ENCODE results near the gene TAF5L. TPM values are rescaled to one million over a fixed set of nuclear protein-coding genes. Genes with fewer than 3 reads are reported as not detected.

Gene TAF5L
- total RNA-seq, 1 donor from 2014 or later, result 26.5 TPM

Other genes starting within 250 kb of the TAF5L start
- not detected in 2 replicates for gene ACTA1, start 192.0 kb downstream of the TAF5L start, total RNA-seq
- gene NUP133, start 117.8 kb downstream of the TAF5L start, total RNA-seq, result 39.2 and 56.2 TPM in 2 replicates
- gene ABCB10, start 67.4 kb downstream of the TAF5L start, total RNA-seq, result 23.6 and 32.0 TPM in 2 replicates
- 16.6 and 21.8 TPM in 2 replicates for gene URB2, start 125 bp upstream of the TAF5L start, total RNA-seq